HL-60 (cell line): ENCODE results near the gene CCDC181.
A peak's percentile ranks its signal among the peaks of the same experiment; 100 is the strongest.

Source experiments
- DNase-seq, 2 experiments: peaks; one replicate each; pipeline ENCODE4 v3.0.0-alpha.2; 2010 to 2020; ENCODE audit warnings: low read depth in 1 of 2, low spot score in 1 of 2
- H3K27ac ChIP-seq: fragments of 250-450 bp; sonication (Bioruptor Pico); replicated peaks from 2 replicates; pipeline ENCODE4 v1.5.1; 2020; ENCODE audit warnings: mild to moderate bottlenecking, moderate library complexity
- H3K27me3 ChIP-seq: fragments of 250-450 bp; sonication (Bioruptor Pico); 2 replicates; pipeline ENCODE4 v1.5.1; 2021; ENCODE audit warnings: mild to moderate bottlenecking, moderate library complexity; ENCODE audit not compliant: insufficient read depth, poor library complexity, severe bottlenecking
- H3K4me3 ChIP-seq: replicated peaks from 2 replicates; pipeline ENCODE4 v1.5.1; 2011; ENCODE audit warnings: mild to moderate bottlenecking, control low read depth, low read length; ENCODE audit not compliant: insufficient read depth
- CTCF ChIP-seq: IDR thresholded peaks from one replicate; pipeline ENCODE4 v1.5.1; 2011; ENCODE audit warnings: low read length, control low read depth, inconsistent platforms; ENCODE audit not compliant: insufficient read depth
- GABPA ChIP-seq: IDR thresholded peaks from 2 replicates; pipeline ENCODE4 v1.6.1; 2012; ENCODE audit warnings: low read depth
- POLR2AphosphoS5 ChIP-seq: IDR thresholded peaks from 2 replicates; pipeline ENCODE4 v1.6.1; 2012; ENCODE audit warnings: low read depth
- REST ChIP-seq: IDR thresholded peaks from 2 replicates; pipeline ENCODE4 v1.6.1; 2012; ENCODE audit warnings: low read depth; ENCODE audit not compliant: insufficient replicate concordance
- SPI1 ChIP-seq: IDR thresholded peaks from 2 replicates; pipeline ENCODE4 v1.6.1; 2012; ENCODE audit warnings: low read depth, mild to moderate bottlenecking, borderline replicate concordance

The CCDC181 gene

GRCh38 chr1:169472738-169473137, 45.5 kb upstream of the CCDC181 start:
- no peak for DNase-seq
- Histone ChIP-seq H3K4me3 (no peak overlapping the region), H3K27me3 (no peaks in the 10 kb centered on the region), H3K27ac (no peak overlapping the region)
- TF ChIP-seq SPI1 (no peak), GABPA (no peak), REST (no peak), CTCF (no peak), POLR2AphosphoS5 (no peak)

- TF ChIP-seq GABPA (no peak), POLR2AphosphoS5 (no peak), REST (no peak), CTCF (no peak), SPI1 (no peak)
- Histone ChIP-seq H3K27me3 (no peaks in the 10 kb centered on the region), H3K27ac (no peak overlapping the region), H3K4me3 (no peak overlapping the region)
- DNase-seq = no peak
Observed at GRCh38 chr1:169468982-169469381, 41.7 kb upstream of the CCDC181 start.

- TF ChIP-seq REST (no peak), SPI1 (no peak)
Observed at GRCh38 chr1:169466259-169467230, 39.3 kb upstream of the CCDC181 start.

More at GRCh38 chr1:169466259-169467230, 39.3 kb upstream of the CCDC181 start:
- Histone ChIP-seq H3K27me3 (no peaks in the 10 kb centered on the region), H3K4me3 (no peak overlapping the region), H3K27ac (no peak overlapping the region)
- peak in 1 of 2 experiments; percentile 19 for DNase-seq
